H9 (cell line): ENCODE measurements around the gene PPARGC1A. TPM values are rescaled to one million over a fixed set of nuclear protein-coding genes. Genes with fewer than 3 reads are reported as not detected.

Experiments
- DNase-seq: peaks from one replicate; pipeline ENCODE4 v3.0.0-alpha.2; 2017
- H2AFZ ChIP-seq: one replicate; pipeline ENCODE4 v1.6.1; 2013; ENCODE audit warnings: mild to moderate bottlenecking, low read length, control low read depth, moderate library complexity
- H2AK5ac ChIP-seq: 2 replicates; pipeline ENCODE4 v1.6.1; 2013; ENCODE audit warnings: low read length, control low read depth, mixed read lengths; ENCODE audit not compliant: insufficient read length
- H2BK120ac ChIP-seq: one replicate; pipeline ENCODE4 v1.6.1; 2013; ENCODE audit warnings: low read depth, mild to moderate bottlenecking, low read length, control low read depth, inconsistent platforms; ENCODE audit not compliant: poor library complexity, severe bottlenecking
- H2BK12ac ChIP-seq: 2 replicates; pipeline ENCODE4 v1.6.1; 2013; ENCODE audit warnings: low read length, control low read depth, mixed read lengths, low read depth; ENCODE audit not compliant: insufficient read length
- H2BK15ac ChIP-seq: 2 replicates; pipeline ENCODE4 v1.6.1; 2013; ENCODE audit warnings: low read depth, low read length, control low read depth
- H2BK20ac ChIP-seq: one replicate; pipeline ENCODE4 v1.6.1; 2013; ENCODE audit warnings: low read depth, mild to moderate bottlenecking, low read length, control low read depth, inconsistent platforms; ENCODE audit not compliant: poor library complexity, severe bottlenecking
- H2BK5ac ChIP-seq: 2 replicates; pipeline ENCODE4 v1.6.1; 2013; ENCODE audit warnings: low read length, control low read depth, mixed read lengths; ENCODE audit not compliant: insufficient read length
- H3K14ac ChIP-seq: 2 replicates; pipeline ENCODE4 v1.6.1; 2013; ENCODE audit warnings: low read length, control low read depth; ENCODE audit not compliant: insufficient read depth
- H3K18ac ChIP-seq: 2 replicates; pipeline ENCODE4 v1.6.1; 2013; ENCODE audit warnings: low read depth, mild to moderate bottlenecking, mixed read lengths, low read length, control low read depth; ENCODE audit not compliant: insufficient read length
- H3K23ac ChIP-seq: 2 replicates; pipeline ENCODE4 v1.6.1; 2013; ENCODE audit warnings: low read length, control low read depth, mixed read lengths, low read depth; ENCODE audit not compliant: insufficient read length
- H3K23me2 ChIP-seq: 2 replicates; pipeline ENCODE4 v1.6.1; 2013; ENCODE audit warnings: low read depth, mild to moderate bottlenecking, mixed read lengths, low read length, control low read depth; ENCODE audit not compliant: insufficient read length, poor library complexity, severe bottlenecking
- H3K27ac ChIP-seq: 2 replicates; pipeline ENCODE4 v1.5.1; 2013; ENCODE audit warnings: low read length, control low read depth, mixed read lengths, low read depth; ENCODE audit not compliant: insufficient read length
- H3K27me3 ChIP-seq: 2 replicates; pipeline ENCODE4 v1.6.1; 2013; ENCODE audit warnings: low read length, control low read depth, inconsistent platforms; ENCODE audit not compliant: insufficient read depth
- H3K4ac ChIP-seq: 2 replicates; pipeline ENCODE4 v1.6.1; 2013; ENCODE audit warnings: low read depth, mild to moderate bottlenecking, control low read depth, inconsistent platforms, low read length, moderate library complexity
- H3K4me1 ChIP-seq: 2 replicates; pipeline ENCODE4 v1.6.1; 2013; ENCODE audit warnings: low read length, control low read depth, inconsistent platforms; ENCODE audit not compliant: insufficient read depth
- H3K4me2 ChIP-seq: 2 replicates; pipeline ENCODE4 v1.6.1; 2013; ENCODE audit warnings: low read length, control low read depth, mixed read lengths; ENCODE audit not compliant: insufficient read length, insufficient read depth
- H3K56ac ChIP-seq: 2 replicates; pipeline ENCODE4 v1.6.1; 2013; ENCODE audit warnings: low read depth, mild to moderate bottlenecking, mixed read lengths, low read length, control low read depth; ENCODE audit not compliant: insufficient read length
- H3K79me1 ChIP-seq: 2 replicates; pipeline ENCODE4 v1.6.1; 2013; ENCODE audit warnings: low read depth, mild to moderate bottlenecking, moderate library complexity, low read length, control low read depth, inconsistent platforms; ENCODE audit not compliant: insufficient read depth, poor library complexity, severe bottlenecking
- H3K79me2 ChIP-seq: 2 replicates; pipeline ENCODE4 v1.6.1; 2013; ENCODE audit warnings: low read length, control low read depth, inconsistent platforms; ENCODE audit not compliant: insufficient read depth
- H3K9ac ChIP-seq: 2 replicates; pipeline ENCODE4 v1.6.1; 2013; ENCODE audit warnings: low read length, control low read depth, mixed read lengths; ENCODE audit not compliant: insufficient read length; ENCODE audit errors: extremely low read depth
- H3K9me3 ChIP-seq: one replicate; pipeline ENCODE4 v1.6.1; 2013; ENCODE audit warnings: low read depth, low read length, inconsistent platforms; ENCODE audit not compliant: control insufficient read depth
- H3T11ph ChIP-seq: one replicate; pipeline ENCODE4 v1.6.1; 2013; ENCODE audit warnings: mild to moderate bottlenecking, low read length, control low read depth, inconsistent platforms
- H4K20me1 ChIP-seq: one replicate; pipeline ENCODE4 v1.6.1; 2013; ENCODE audit not compliant: control insufficient read depth, insufficient read length, insufficient read depth
- H4K5ac ChIP-seq: 2 replicates; pipeline ENCODE4 v1.6.1; 2013; ENCODE audit warnings: low read depth, mild to moderate bottlenecking, mixed read lengths, low read length, control low read depth; ENCODE audit not compliant: insufficient read length
- H4K8ac ChIP-seq: replicated peaks from 2 replicates; pipeline ENCODE4 v1.6.1; 2013; ENCODE audit warnings: low read length, control low read depth, mixed read lengths, low read depth; ENCODE audit not compliant: insufficient read length
- H4K91ac ChIP-seq: 2 replicates; pipeline ENCODE4 v1.6.1; 2013; ENCODE audit warnings: low read depth, mild to moderate bottlenecking, moderate library complexity, mixed read lengths, low read length, control low read depth; ENCODE audit not compliant: insufficient read length
- H3K27ac Mint-ChIP-seq, 3 experiments: 2 replicates in 2 of 3; 3 replicates in 1 of 3; pipeline ENCODE4 v1.8.0; 2020 to 2021; ENCODE audit warnings: mixed read lengths in 3 of 3, mild to moderate bottlenecking in 1 of 3, moderate library complexity in 1 of 3
- H3K27me3 Mint-ChIP-seq: 2 replicates; pipeline ENCODE4 v1.8.0; 2021; ENCODE audit warnings: low read depth, mild to moderate bottlenecking, moderate library complexity, mixed read lengths
- H3K36me3 Mint-ChIP-seq, 3 experiments: 2 replicates in 2 of 3; 3 replicates in 1 of 3; pipeline ENCODE4 v1.8.0; 2020 to 2021; ENCODE audit warnings: low read depth in 3 of 3, mixed read lengths in 3 of 3; ENCODE audit not compliant: insufficient read depth in 1 of 3
- H3K4me1 Mint-ChIP-seq, 2 experiments: 2 replicates each; pipeline ENCODE4 v1.8.0; 2020; ENCODE audit warnings: mixed read lengths in 2 of 2
- H3K4me3 Mint-ChIP-seq, 2 experiments: 2 replicates in 1 of 2; 3 replicates in 1 of 2; pipeline ENCODE4 v1.8.0; 2020 to 2021; ENCODE audit warnings: mild to moderate bottlenecking in 2 of 2, mixed read lengths in 2 of 2, moderate library complexity in 1 of 2
- H3K9me3 Mint-ChIP-seq, 2 experiments: 2 replicates in 1 of 2; 3 replicates in 1 of 2; pipeline ENCODE4 v1.8.0; 2020; ENCODE audit warnings: mild to moderate bottlenecking in 2 of 2, mixed read lengths in 2 of 2, moderate library complexity in 1 of 2
- CTCF ChIP-seq: fragments of 200-600 bp; sonication (generic); conservative IDR thresholded peaks from 3 replicates; pipeline ENCODE4 v1.8.0; 2021; ENCODE audit warnings: antibody characterized with exemption, mild to moderate bottlenecking
- WGBS: extraction: QIAGEN DNeasy Blood & Tissue Kit; methylation state at CpG from one replicate; pipeline ENCODE4 v1.1.7; 2013; ENCODE audit warnings: missing lambda C conversion rate, low lambda C conversion rate, mixed read lengths; ENCODE audit not compliant: insufficient read length; ENCODE audit errors: extremely low coverage; 5-methylcytosine and 5-hydroxymethylcytosine counted together
- total RNA-seq: library from RNA; stranded (reverse); gene quantifications from 2 replicates; pipeline ENCODE4 v1.2.1, GENCODE V29; 2021

The PPARGC1A gene
- total RNA-seq, 1 experiment from 2014 or later = 1.7 TPM

GRCh38 chr4:23882976-23883531, 6.8 kb downstream of the PPARGC1A start:
- Histone ChIP-seq H2BK20ac (no peak overlapping the region), H3K23me2 (no peaks in the 10 kb centered on the region), H3T11ph (no peak overlapping the region), H2BK5ac (no peak overlapping the region), H4K5ac (no peak overlapping the region), H3K27me3 (no peaks in the 10 kb centered on the region), H3K4me1 (peaks cover 25% of the 10 kb centered on the region), H2BK12ac (no peak overlapping the region), H4K20me1 (no peaks in the 10 kb centered on the region), H3K18ac (no peak overlapping the region), H3K9me3 (no peaks in the 10 kb centered on the region), H2AFZ (no peak overlapping the region), H4K91ac (no peak overlapping the region), H3K79me1 (no peaks in the 10 kb centered on the region), H4K8ac (no peak overlapping the region), H3K4ac (no peak overlapping the region), H2BK120ac (no peak overlapping the region), H3K9ac (no peak overlapping the region), H3K4me2 (no peak overlapping the region), H3K79me2 (no peaks in the 10 kb centered on the region), H3K56ac (no peak overlapping the region), H3K27ac (no peak overlapping the region), H3K23ac (no peak overlapping the region), H2AK5ac (no peak overlapping the region), H3K14ac (no peak overlapping the region), H2BK15ac (no peak overlapping the region)
- no peak for DNase-seq
- no peak for TF ChIP-seq CTCF
- H3K4me3 Mint-ChIP-seq = no peak overlapping the region; a peak in 1 of 5 replicates
- no peaks in the 10 kb centered on the region for H3K9me3 Mint-ChIP-seq
- H3K27me3 Mint-ChIP-seq = peaks cover 10% of the 10 kb centered on the region
- peaks cover 54 to 66% of the 10 kb centered on the region in 2 experiments for H3K4me1 Mint-ChIP-seq
- peak overlapping the region in 1 of 3 experiments; percentile 87; a peak in 2 of 7 replicates for H3K27ac Mint-ChIP-seq
- H3K36me3 Mint-ChIP-seq = no peaks in the 10 kb centered on the region
- WGBS = no CpG with 5 or more reads among the region's 5 CpGs
